OCI-LY7 (cell line): ENCODE measurements around the gene PDLIM1. TPM values are rescaled to one million over a fixed set of nuclear protein-coding genes. Genes with fewer than 3 reads are reported as not detected.

Source experiments
- BruUV-seq: library from RNA; stranded (reverse); fragments of 400-500 nt; replicated peaks from 2 replicates; lab custom pipeline; 2021; lab: Mats Ljungman, UMichigan
- CTCF ChIA-PET: fragments of 300-600 bp; sonication (Branson Sonifier 250); formaldehyde crosslinking; loops from one replicate; lab custom pipeline; 2022; ENCODE audit warnings: antibody characterized with exemption; ENCODE audit not compliant: unreplicated experiment; lab: Charles Lee
- POLR2A ChIA-PET: fragments of 300-600 bp; sonication (Branson Sonifier 250); formaldehyde crosslinking; loops from one replicate; lab custom pipeline; 2022; ENCODE audit warnings: antibody characterized with exemption; lab: Charles Lee
- DNase-seq: peaks from one replicate; pipeline ENCODE4 v3.0.0-alpha.2; 2015; ENCODE audit warnings: low spot score
- H2AFZ ChIP-seq: fragments of 200-600 bp; sonication (generic), shearing (Covaris generic); 2 replicates; pipeline ENCODE4 v1.6.1; 2014; ENCODE audit warnings: mild to moderate bottlenecking, antibody characterized with exemption, low read length, moderate library complexity
- H3K27ac ChIP-seq: fragments of 200-600 bp; sonication (generic); 2 replicates; pipeline ENCODE4 v1.5.1; 2014; ENCODE audit warnings: mixed run types, low read depth, mild to moderate bottlenecking, moderate library complexity, low read length, inconsistent platforms; ENCODE audit not compliant: poor library complexity, severe bottlenecking
- H3K36me3 ChIP-seq: fragments of 200-600 bp; sonication (generic); 2 replicates; pipeline ENCODE4 v1.6.1; 2014; ENCODE audit warnings: mild to moderate bottlenecking, antibody characterized with exemption, low read length, moderate library complexity, mixed read lengths; ENCODE audit not compliant: insufficient read depth
- H3K4me1 ChIP-seq: fragments of 200-600 bp; sonication (generic); 2 replicates; pipeline ENCODE4 v1.5.1; 2014; ENCODE audit warnings: mild to moderate bottlenecking, low read length; ENCODE audit not compliant: insufficient read depth, poor library complexity, severe bottlenecking
- H3K4me2 ChIP-seq: fragments of 200-600 bp; sonication (generic); 2 replicates; pipeline ENCODE4 v1.6.1; 2014; ENCODE audit warnings: mild to moderate bottlenecking, low read length
- H3K4me3 ChIP-seq: fragments of 200-600 bp; sonication (generic); 2 replicates; pipeline ENCODE4 v1.5.1; 2014; ENCODE audit warnings: mild to moderate bottlenecking, low read depth, low read length; ENCODE audit not compliant: poor library complexity, severe bottlenecking
- H3K79me2 ChIP-seq: fragments of 200-600 bp; sonication (generic); 2 replicates; pipeline ENCODE4 v1.6.1; 2016; ENCODE audit warnings: low read depth, mild to moderate bottlenecking, low read length, moderate library complexity, mixed read lengths; ENCODE audit not compliant: insufficient read depth
- H3K9me2 ChIP-seq: fragments of 200-600 bp; sonication (generic); 2 replicates; pipeline ENCODE4 v1.6.1; 2016; ENCODE audit warnings: mild to moderate bottlenecking, low read length, mixed read lengths; ENCODE audit not compliant: insufficient read depth
- H3K9me3 ChIP-seq: fragments of 200-600 bp; sonication (generic); 2 replicates; pipeline ENCODE4 v1.6.1; 2014; ENCODE audit warnings: mild to moderate bottlenecking, mixed run types, low read length, mixed read lengths
- H4K20me1 ChIP-seq: fragments of 200-600 bp; sonication (generic); 2 replicates; pipeline ENCODE4 v1.6.1; 2014; ENCODE audit warnings: mild to moderate bottlenecking, antibody characterized with exemption, low read length, moderate library complexity, mixed read lengths; ENCODE audit not compliant: insufficient read depth
- EZH2phosphoT487 ChIP-seq: fragments of 200-600 bp; sonication (generic); IDR thresholded peaks from 2 replicates; pipeline ENCODE4 v1.6.1; 2018; ENCODE audit warnings: low read depth, borderline replicate concordance, mild to moderate bottlenecking, mixed run types, antibody characterized with exemption, low read length, moderate library complexity, mixed read lengths
- intact Hi-C: fragments of 100-400 bp; cut with micrococcal nuclease; formaldehyde crosslinking; loops from one replicate; pipeline ENCODE4 v1.10.0; 2022; ENCODE audit not compliant: unreplicated experiment
- total RNA-seq, 2 experiments: library from RNA; depleted of rRNA in 1 of 2; stranded (reverse); fragments of >200 nt in 1 of 2; shearing (Covaris generic) in 1 of 2; gene quantifications; 2 replicates each; pipeline ENCODE4 v1.2.3, GENCODE V29; 2014 to 2022
- TF ChIP-seq, protein P1 (sequence below): fragments of 200-600 bp; sonication (generic); conservative IDR thresholded peaks from 2 replicates; pipeline ENCODE4 v1.5.1; 2014; ENCODE audit warnings: mild to moderate bottlenecking, antibody characterized with exemption, low read length, moderate library complexity, mixed read lengths

The PDLIM1 gene
- total RNA-seq, 2 experiments from 2014 or later, result 22.3 to 105 TPM

DNA sequence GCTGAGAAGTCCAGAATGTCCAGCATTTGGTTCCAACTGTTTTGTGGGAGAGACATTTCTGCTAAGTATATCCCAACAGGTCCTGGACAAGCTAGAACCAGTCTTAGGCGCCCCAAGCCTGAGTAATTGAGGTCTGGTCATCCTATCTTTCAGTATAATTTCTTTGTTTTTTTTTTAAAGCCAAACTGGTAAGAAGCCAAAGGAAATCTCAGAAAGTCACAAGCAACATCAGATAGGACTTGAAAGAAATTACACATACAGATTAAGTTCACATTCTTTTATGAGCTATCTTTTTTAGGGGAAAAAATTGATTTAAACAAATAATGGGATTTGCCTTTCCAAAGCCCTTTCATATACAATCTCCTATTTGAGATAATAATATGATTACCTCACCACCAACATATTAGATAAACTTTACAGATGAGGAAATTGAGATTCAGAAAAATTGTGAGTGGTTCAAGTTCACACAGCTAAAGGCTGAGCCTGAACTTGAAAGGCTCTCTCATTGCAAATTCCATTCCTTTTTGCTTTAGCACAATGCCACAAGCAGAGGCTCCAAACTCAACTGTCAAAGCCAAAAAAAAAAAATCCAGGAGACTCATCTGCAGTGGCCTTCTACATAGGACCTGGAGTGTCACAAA is 15.0 kb downstream of the PDLIM1 start:
- no peaks in the 10 kb centered on the region for H3K9me3 ChIP-seq
- no peaks in the 10 kb centered on the region for H3K9me2 ChIP-seq
- no peaks in the 10 kb centered on the region for H3K36me3 ChIP-seq
- H3K4me1 ChIP-seq, result peaks cover 9% of the 10 kb centered on the region
- TF ChIP-seq, protein P1, sequence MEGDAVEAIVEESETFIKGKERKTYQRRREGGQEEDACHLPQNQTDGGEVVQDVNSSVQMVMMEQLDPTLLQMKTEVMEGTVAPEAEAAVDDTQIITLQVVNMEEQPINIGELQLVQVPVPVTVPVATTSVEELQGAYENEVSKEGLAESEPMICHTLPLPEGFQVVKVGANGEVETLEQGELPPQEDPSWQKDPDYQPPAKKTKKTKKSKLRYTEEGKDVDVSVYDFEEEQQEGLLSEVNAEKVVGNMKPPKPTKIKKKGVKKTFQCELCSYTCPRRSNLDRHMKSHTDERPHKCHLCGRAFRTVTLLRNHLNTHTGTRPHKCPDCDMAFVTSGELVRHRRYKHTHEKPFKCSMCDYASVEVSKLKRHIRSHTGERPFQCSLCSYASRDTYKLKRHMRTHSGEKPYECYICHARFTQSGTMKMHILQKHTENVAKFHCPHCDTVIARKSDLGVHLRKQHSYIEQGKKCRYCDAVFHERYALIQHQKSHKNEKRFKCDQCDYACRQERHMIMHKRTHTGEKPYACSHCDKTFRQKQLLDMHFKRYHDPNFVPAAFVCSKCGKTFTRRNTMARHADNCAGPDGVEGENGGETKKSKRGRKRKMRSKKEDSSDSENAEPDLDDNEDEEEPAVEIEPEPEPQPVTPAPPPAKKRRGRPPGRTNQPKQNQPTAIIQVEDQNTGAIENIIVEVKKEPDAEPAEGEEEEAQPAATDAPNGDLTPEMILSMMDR, result no peak
- TF ChIP-seq EZH2phosphoT487, result no peak
- H3K4me3 ChIP-seq, result no peak overlapping the region
- H4K20me1 ChIP-seq, result no peaks in the 10 kb centered on the region
- intact Hi-C loops, result no loop called here
- H3K27ac ChIP-seq, result no peak overlapping the region
- no peak overlapping the region for H3K4me2 ChIP-seq
- no peak overlapping the region for H2AFZ ChIP-seq
- no peaks in the 10 kb centered on the region; the same call in 1 of the 2 replicates for H3K79me2 ChIP-seq
- POLR2A ChIA-PET, result interaction anchor here (0.5 to 1.3 kb wide), 3 partner anchors 11 to 31 kb away, joined by 3 read pairs; no protein-coding TSS in a partner anchor
- CTCF ChIA-PET, result no interaction called here
- no TSS peak for BruUV-seq
- DNase-seq, result no peak

DNA sequence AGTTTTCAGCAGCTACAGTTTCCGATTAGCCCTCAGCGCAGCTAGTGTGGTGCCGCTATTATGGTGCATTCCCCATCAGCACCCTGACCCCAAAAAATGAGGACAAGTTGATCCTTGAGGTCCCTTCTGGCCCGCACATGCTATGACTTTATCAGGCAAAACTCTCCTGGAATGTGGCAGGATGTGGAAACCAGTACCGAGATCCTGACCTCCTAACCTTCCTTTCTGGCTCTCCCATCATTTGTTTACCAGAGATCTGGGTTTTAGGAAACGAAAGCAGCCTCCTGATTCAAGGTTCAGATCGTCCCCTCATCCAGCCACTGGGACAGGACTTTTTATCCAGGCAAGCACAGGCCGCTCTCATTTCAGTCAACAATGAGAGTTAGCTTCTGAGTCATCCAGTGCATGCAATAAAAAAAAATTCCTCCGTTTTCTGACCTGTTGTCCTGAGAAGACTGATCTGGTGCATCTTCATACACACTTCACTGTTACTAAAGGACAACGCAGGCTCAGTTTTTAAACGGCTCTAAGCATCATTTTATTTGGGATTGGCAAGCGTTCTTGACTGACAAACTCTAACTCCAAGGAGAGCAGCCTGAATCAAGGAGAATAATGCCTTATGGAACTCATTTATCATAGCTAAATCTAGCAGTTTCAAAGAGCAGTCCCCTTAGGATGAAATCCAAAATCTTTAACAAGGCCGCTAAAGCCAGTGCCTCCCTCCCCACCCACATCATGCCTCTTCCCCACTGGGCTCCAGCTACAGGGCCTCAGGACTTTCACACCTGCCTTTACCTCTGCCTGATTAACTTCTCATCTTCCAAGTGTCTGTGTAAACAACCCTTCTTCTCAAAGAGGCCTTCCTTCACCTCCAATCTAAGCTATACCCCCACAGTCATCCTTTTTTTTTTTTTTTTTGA is 17.1 kb downstream of the PDLIM1 start:
- intact Hi-C loops, result no loop called here
- Histone ChIP-seq H3K4me3 (no peak overlapping the region), H3K36me3 (no peaks in the 10 kb centered on the region), H2AFZ (no peak overlapping the region), H3K4me2 (no peak overlapping the region), H3K27ac (no peak overlapping the region), H3K79me2 (no peaks in the 10 kb centered on the region), H3K9me3 (no peaks in the 10 kb centered on the region), H4K20me1 (no peaks in the 10 kb centered on the region), H3K9me2 (no peaks in the 10 kb centered on the region), H3K4me1 (no peaks in the 10 kb centered on the region)
- ChIA-PET POLR2A (interaction anchor here (0.6 to 1.7 kb wide), 4 partner anchors 14 to 188 kb away, joined by 3 to 6 read pairs (median 4); no protein-coding TSS in a partner anchor), CTCF (no interaction called here)
- BruUV-seq, result no TSS peak
- TF ChIP-seq EZH2phosphoT487, result no peak
- TF ChIP-seq, protein P1, result no peak
- DNase-seq, result no peak
